Calu3 (cell line): ENCODE measurements around the gene ADAMTS7. TPM values are rescaled to one million over a fixed set of nuclear protein-coding genes. Genes with fewer than 3 reads are reported as not detected.
A peak's percentile ranks its signal among the peaks of the same experiment; 100 is the strongest.

Source experiments
- BruUV-seq: library from RNA; stranded (reverse); fragments of 400-500 nt; replicated peaks from 2 replicates; lab custom pipeline; 2021; lab: Mats Ljungman, UMichigan
- CTCF ChIA-PET: fragments of 300-600 bp; sonication (Branson Sonifier 250); formaldehyde crosslinking; loops from one replicate; lab custom pipeline; 2022; ENCODE audit warnings: antibody characterized with exemption; lab: Charles Lee
- DNase-seq: peaks from one replicate; pipeline ENCODE4 v3.0.0; 2022
- H3K27ac Mint-ChIP-seq: one replicate; pipeline ENCODE4 v1.8.0; 2022; ENCODE audit warnings: mixed read lengths; ENCODE audit not compliant: unreplicated experiment
- H3K27me3 Mint-ChIP-seq: one replicate; pipeline ENCODE4 v1.8.0; 2022; ENCODE audit warnings: mixed read lengths; ENCODE audit not compliant: unreplicated experiment
- H3K36me3 Mint-ChIP-seq: one replicate; pipeline ENCODE4 v1.8.0; 2022; ENCODE audit warnings: mild to moderate bottlenecking, moderate library complexity, mixed read lengths; ENCODE audit not compliant: insufficient read depth, unreplicated experiment
- H3K4me1 Mint-ChIP-seq: one replicate; pipeline ENCODE4 v1.8.0; 2022; ENCODE audit warnings: mild to moderate bottlenecking, low read depth, mixed read lengths; ENCODE audit not compliant: unreplicated experiment
- H3K4me3 Mint-ChIP-seq: one replicate; pipeline ENCODE4 v1.8.0; 2022; ENCODE audit warnings: mild to moderate bottlenecking, low read depth, moderate library complexity, mixed read lengths; ENCODE audit not compliant: unreplicated experiment
- H3K9me3 Mint-ChIP-seq: one replicate; pipeline ENCODE4 v1.8.0; 2022; ENCODE audit warnings: low read depth, mixed read lengths; ENCODE audit not compliant: unreplicated experiment
- intact Hi-C: fragments of 100-400 bp; cut with micrococcal nuclease; formaldehyde crosslinking; loops from one replicate; pipeline ENCODE4 v1.10.0; 2022; ENCODE audit not compliant: unreplicated experiment
- total RNA-seq: library from RNA; stranded (reverse); gene quantifications from 2 replicates; pipeline ENCODE4 v1.2.3, GENCODE V29; 2022
- TF ChIP-seq, protein P1 (sequence below): fragments of 200-600 bp; IDR thresholded peaks from one replicate; pipeline ENCODE4 v1.8.0; 2022; ENCODE audit warnings: antibody characterized with exemption; ENCODE audit not compliant: unreplicated experiment

The ADAMTS7 gene
- total RNA-seq, 1 experiment from 2014 or later: 1.4 TPM

GRCh38 chr15:78712797-78713515 lies 98.3 kb downstream of the ADAMTS7 start:
- no peak for DNase-seq
- peaks cover 19% of the 10 kb centered on the region for H3K4me1 Mint-ChIP-seq
- BruUV-seq: no TSS peak
- intact Hi-C loops: no loop called here
- TF ChIP-seq, protein P1, sequence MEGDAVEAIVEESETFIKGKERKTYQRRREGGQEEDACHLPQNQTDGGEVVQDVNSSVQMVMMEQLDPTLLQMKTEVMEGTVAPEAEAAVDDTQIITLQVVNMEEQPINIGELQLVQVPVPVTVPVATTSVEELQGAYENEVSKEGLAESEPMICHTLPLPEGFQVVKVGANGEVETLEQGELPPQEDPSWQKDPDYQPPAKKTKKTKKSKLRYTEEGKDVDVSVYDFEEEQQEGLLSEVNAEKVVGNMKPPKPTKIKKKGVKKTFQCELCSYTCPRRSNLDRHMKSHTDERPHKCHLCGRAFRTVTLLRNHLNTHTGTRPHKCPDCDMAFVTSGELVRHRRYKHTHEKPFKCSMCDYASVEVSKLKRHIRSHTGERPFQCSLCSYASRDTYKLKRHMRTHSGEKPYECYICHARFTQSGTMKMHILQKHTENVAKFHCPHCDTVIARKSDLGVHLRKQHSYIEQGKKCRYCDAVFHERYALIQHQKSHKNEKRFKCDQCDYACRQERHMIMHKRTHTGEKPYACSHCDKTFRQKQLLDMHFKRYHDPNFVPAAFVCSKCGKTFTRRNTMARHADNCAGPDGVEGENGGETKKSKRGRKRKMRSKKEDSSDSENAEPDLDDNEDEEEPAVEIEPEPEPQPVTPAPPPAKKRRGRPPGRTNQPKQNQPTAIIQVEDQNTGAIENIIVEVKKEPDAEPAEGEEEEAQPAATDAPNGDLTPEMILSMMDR: no peak
- no peak overlapping the region for H3K27ac Mint-ChIP-seq
- H3K4me3 Mint-ChIP-seq: no peak overlapping the region
- H3K36me3 Mint-ChIP-seq: no peaks in the 10 kb centered on the region
- H3K9me3 Mint-ChIP-seq: no peaks in the 10 kb centered on the region
- peaks cover 17% of the 10 kb centered on the region for H3K27me3 Mint-ChIP-seq
- CTCF ChIA-PET: no interaction called here

DNA sequence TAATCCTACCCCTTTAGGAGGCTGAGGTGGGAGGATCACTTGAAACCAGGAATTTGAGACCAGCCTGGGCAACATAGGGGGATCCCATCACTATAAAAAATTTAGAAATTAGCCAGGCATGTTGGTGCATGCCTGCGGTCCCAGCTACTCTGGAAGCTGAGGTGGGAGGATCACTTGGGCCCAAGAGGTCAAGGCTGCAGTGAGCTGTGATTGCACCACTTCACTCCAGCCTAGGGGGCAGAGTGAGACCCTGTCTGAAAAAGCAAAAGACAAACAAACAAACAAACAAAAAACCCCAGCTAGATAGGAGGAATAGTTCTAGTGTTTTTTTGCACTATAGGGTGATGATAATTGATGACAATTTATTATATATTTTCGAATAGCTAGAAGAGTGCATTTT lies 99.6 kb downstream of the ADAMTS7 start:
- CTCF ChIA-PET: no interaction called here
- Mint-ChIP-seq H3K36me3 (no peaks in the 10 kb centered on the region), H3K9me3 (no peaks in the 10 kb centered on the region), H3K27me3 (peaks cover 30% of the 10 kb centered on the region), H3K27ac (no peak overlapping the region), H3K4me3 (no peak overlapping the region), H3K4me1 (peaks cover 19% of the 10 kb centered on the region)
- TF ChIP-seq, protein P1: no peak
- no peak for DNase-seq
- no TSS peak for BruUV-seq
- intact Hi-C loops: no loop called here

GRCh38 chr15:78709263-78709882 lies 101.9 kb downstream of the ADAMTS7 start:
- TF ChIP-seq, protein P1: peak; percentile 82
- Mint-ChIP-seq H3K27me3 (peaks cover 52% of the 10 kb centered on the region), H3K36me3 (no peaks in the 10 kb centered on the region), H3K27ac (no peak overlapping the region), H3K4me1 (peaks cover 19% of the 10 kb centered on the region), H3K4me3 (no peak overlapping the region), H3K9me3 (no peaks in the 10 kb centered on the region)
- DNase-seq: peak; percentile 81
- no TSS peak for BruUV-seq
- CTCF ChIA-PET: interaction anchor here (0.5 to 1.4 kb wide), 8 partner anchors 16 to 94 kb away, joined by 3 to 10 read pairs (median 4); no protein-coding TSS in a partner anchor
- intact Hi-C loops: loop anchor here (1.0 to 10.0 kb wide), 3 partner anchors 71 to 395 kb away; no protein-coding TSS in a partner anchor

Other genes with a start within 250 kb of the ADAMTS7 start
- 34.9 and 47.0 TPM in 2 replicates for gene CHRNA5, start 245.9 kb downstream of the ADAMTS7 start, total RNA-seq
- gene CHRNA3, start 190.5 kb downstream of the ADAMTS7 start, total RNA-seq: not detected in 2 replicates
- not detected in 2 replicates for gene CHRNB4, start 170.3 kb downstream of the ADAMTS7 start, total RNA-seq
- 324 and 335 TPM in 2 replicates for gene MORF4L1, start 61.4 kb upstream of the ADAMTS7 start, total RNA-seq
- gene CTSH, start 133.6 kb upstream of the ADAMTS7 start, total RNA-seq: 327 and 433 TPM in 2 replicates